IMR-90 (cell line): ENCODE measurements around the gene OTOG. TPM values are rescaled to one million over a fixed set of nuclear protein-coding genes. Genes with fewer than 3 reads are reported as not detected.

Experiments
- ATAC-seq: fragments of 200-7000 bp; cut with Tn5 transposase; 2 replicates; pipeline ENCODE4 v1.9.1; 2020; ENCODE audit warnings: low read depth, mild to moderate bottlenecking, moderate library complexity
- BruUV-seq: library from RNA; stranded (reverse); fragments of 400-500 nt; replicated peaks from 2 replicates; lab custom pipeline; 2021; lab: Mats Ljungman, UMichigan
- CTCF ChIA-PET: fragments of 300-600 bp; formaldehyde crosslinking; extraction: SDS; loops from one replicate; lab custom pipeline; 2021; ENCODE audit warnings: antibody characterized with exemption; lab: Yijun Ruan, JAX
- POLR2A ChIA-PET: fragments of 300-600 bp; sonication (Branson Sonifier 250); formaldehyde crosslinking; loops from one replicate; lab custom pipeline; 2022; ENCODE audit warnings: antibody characterized with exemption; ENCODE audit not compliant: unreplicated experiment; lab: Charles Lee
- DNase-seq: peaks from one replicate; pipeline ENCODE4 v3.0.0; 2013
- H2AFZ ChIP-seq: replicated peaks from 2 replicates; pipeline ENCODE3; 2013; ENCODE audit warnings: low read length, mild to moderate bottlenecking; ENCODE audit not compliant: poor library complexity
- H2AK5ac ChIP-seq: 2 replicates; pipeline ENCODE4 v1.6.1; 2013; ENCODE audit warnings: low read depth, low read length, inconsistent platforms
- H2AK9ac ChIP-seq: replicated peaks from 2 replicates; pipeline ENCODE3; 2013; ENCODE audit warnings: mild to moderate bottlenecking, low read depth, low read length, moderate library complexity; ENCODE audit not compliant: poor library complexity
- H2BK120ac ChIP-seq: 2 replicates; pipeline ENCODE4 v1.6.1; 2013; ENCODE audit warnings: low read depth, low read length, inconsistent platforms
- H2BK15ac ChIP-seq: 3 replicates; pipeline ENCODE4 v1.6.1; 2013; ENCODE audit warnings: low read depth, low read length, inconsistent platforms
- H2BK20ac ChIP-seq: 2 replicates; pipeline ENCODE4 v1.6.1; 2013; ENCODE audit warnings: low read depth, mild to moderate bottlenecking, inconsistent platforms, low read length, moderate library complexity
- H2BK5ac ChIP-seq: 2 replicates; pipeline ENCODE4 v1.6.1; 2013; ENCODE audit warnings: mild to moderate bottlenecking, low read depth, low read length, inconsistent platforms; ENCODE audit not compliant: poor library complexity, severe bottlenecking
- H3K14ac ChIP-seq: replicated peaks from 2 replicates; pipeline ENCODE4 v1.6.1; 2013; ENCODE audit warnings: low read depth, low read length, inconsistent platforms
- H3K18ac ChIP-seq: 2 replicates; pipeline ENCODE4 v1.6.1; 2013; ENCODE audit warnings: low read depth, low read length, control low read depth
- H3K23ac ChIP-seq: 2 replicates; pipeline ENCODE4 v1.6.1; 2013; ENCODE audit warnings: low read depth, low read length, inconsistent platforms
- H3K27ac ChIP-seq: 2 replicates; pipeline ENCODE4 v1.5.1; 2013; ENCODE audit warnings: mild to moderate bottlenecking, control low read depth, low read length; ENCODE audit not compliant: insufficient read depth
- H3K27me3 ChIP-seq: 2 replicates; pipeline ENCODE4 v1.6.1; 2013; ENCODE audit warnings: low read length; ENCODE audit not compliant: control insufficient read depth, insufficient read depth
- H3K36me3 ChIP-seq: 2 replicates; pipeline ENCODE4 v1.6.1; 2013; ENCODE audit warnings: low read length, mixed read lengths; ENCODE audit not compliant: control insufficient read depth, insufficient read depth
- H3K4ac ChIP-seq: 2 replicates; pipeline ENCODE4 v1.6.1; 2013; ENCODE audit warnings: low read depth, low read length, inconsistent platforms
- H3K4me1 ChIP-seq: 2 replicates; pipeline ENCODE4 v1.6.1; 2013; ENCODE audit warnings: low read length, mixed read lengths; ENCODE audit not compliant: control insufficient read depth, insufficient read depth
- H3K4me2 ChIP-seq: 2 replicates; pipeline ENCODE4 v1.6.1; 2013; ENCODE audit warnings: low read depth, mild to moderate bottlenecking, control low read depth, low read length, moderate library complexity
- H3K4me3 ChIP-seq: 2 replicates; pipeline ENCODE4 v1.5.1; 2013; ENCODE audit warnings: low read depth, mild to moderate bottlenecking, control low read depth, low read length, moderate library complexity; ENCODE audit not compliant: insufficient read depth
- H3K56ac ChIP-seq: 2 replicates; pipeline ENCODE4 v1.6.1; 2013; ENCODE audit warnings: low read length, inconsistent platforms; ENCODE audit not compliant: insufficient read depth; ENCODE audit errors: extremely low read depth
- H3K79me1 ChIP-seq, 2 experiments: 2 replicates each; pipeline ENCODE4 v1.6.1; 2013; ENCODE audit warnings: low read length in 2 of 2, inconsistent platforms in 1 of 2, low read depth in 1 of 2
- H3K9ac ChIP-seq: 2 replicates; pipeline ENCODE4 v1.6.1; 2013; ENCODE audit warnings: low read depth, low read length, control low read depth
- H3K9me1 ChIP-seq: 2 replicates; pipeline ENCODE4 v1.6.1; 2013; ENCODE audit warnings: low read length, inconsistent platforms; ENCODE audit not compliant: insufficient read depth
- H3K9me3 ChIP-seq: 2 replicates; pipeline ENCODE4 v1.6.1; 2013; ENCODE audit warnings: low read length; ENCODE audit not compliant: control insufficient read depth, insufficient read depth
- H4K20me1 ChIP-seq: 2 replicates; pipeline ENCODE4 v1.6.1; 2013; ENCODE audit warnings: low read length, inconsistent platforms; ENCODE audit not compliant: insufficient read depth
- H4K5ac ChIP-seq: 2 replicates; pipeline ENCODE4 v1.6.1; 2013; ENCODE audit warnings: mild to moderate bottlenecking, low read depth, low read length, control low read depth
- H4K8ac ChIP-seq, 2 experiments: 2 replicates each; pipeline ENCODE4 v1.6.1; 2013; ENCODE audit warnings: low read depth in 2 of 2, low read length in 2 of 2, control low read depth in 1 of 2, inconsistent platforms in 1 of 2
- H4K91ac ChIP-seq: 2 replicates; pipeline ENCODE4 v1.6.1; 2013; ENCODE audit warnings: low read depth, low read length, inconsistent platforms; ENCODE audit not compliant: insufficient read depth
- CEBPB ChIP-seq: IDR thresholded peaks from 2 replicates; pipeline ENCODE4 v1.6.1; 2012; ENCODE audit warnings: low read depth, low read length, improper control_type of control experiment
- CTCF ChIP-seq: conservative IDR thresholded peaks from 2 replicates; pipeline ENCODE4 v1.5.1; 2012; ENCODE audit warnings: mild to moderate bottlenecking, low read depth, low read length, improper control_type of control experiment
- MAFK ChIP-seq: IDR thresholded peaks from 2 replicates; pipeline ENCODE4 v1.6.1; 2012; ENCODE audit warnings: low read depth, low read length, improper control_type of control experiment
- WGBS, 2 experiments: methylation state at CpG; one replicate each; pipeline versions ENCODE4 v1.1.5 to v1.1.7; 2013; ENCODE audit warnings: missing lambda C conversion rate in 2 of 2; ENCODE audit not compliant: insufficient read length in 1 of 2; ENCODE audit errors: extremely low coverage in 2 of 2; 5-methylcytosine and 5-hydroxymethylcytosine counted together
- dilution Hi-C: fragments of 300-500 bp; cut with HindIII; formaldehyde crosslinking; loops from one replicate; pipeline ENCODE4 v1.14.3; 2018; ENCODE audit warnings: low sequenced_read_pairs; ENCODE audit not compliant: unreplicated experiment
- in situ Hi-C: fragments of 300-500 bp; cut with MboI; formaldehyde crosslinking; loops from 3 replicates; pipeline ENCODE4 v1.14.3; 2019; ENCODE audit warnings: low sequenced_read_pairs, inconsistent platforms, mixed read lengths
- intact Hi-C: fragments of 100-400 bp; cut with micrococcal nuclease; formaldehyde crosslinking; loops from 2 replicates; pipeline ENCODE4 v1.10.0; 2022
- polyA plus RNA-seq, 3 experiments: library from polyadenylated mRNA; depleted of rRNA; stranded (reverse); fragments of >200 nt; gene quantifications; 2 replicates each; pipeline ENCODE4 v1.2.3, GENCODE V29; 2012; ENCODE audit warnings: low replicate concordance in 1 of 3
- total RNA-seq: library from RNA; depleted of rRNA; stranded (reverse); fragments of >200 nt; gene quantifications from 2 replicates; pipeline ENCODE4 v1.2.3, GENCODE V29; 2012

The OTOG gene
- total and polyA plus RNA-seq, 2 of the 4 experiments (the other 2 are of a cell fraction): not detected

GRCh38 chr11:17591293-17591692 is 44.2 kb downstream of the OTOG start:
- H2AK5ac ChIP-seq: no peak overlapping the region
- H2BK5ac ChIP-seq: no peak overlapping the region
- H3K9me3 ChIP-seq: no peaks in the 10 kb centered on the region
- POLR2A ChIA-PET: no interaction called here
- no peak overlapping the region for H3K4me2 ChIP-seq
- intact Hi-C loops: no loop called here
- H3K4me3 ChIP-seq: no peak overlapping the region
- CTCF ChIA-PET: no interaction called here
- H3K4ac ChIP-seq: no peak overlapping the region
- dilution Hi-C loops: loop anchor here (10.0 kb wide), 1 partner anchor 394 kb away; no protein-coding TSS in a partner anchor
- H4K8ac ChIP-seq: no peak overlapping the region
- H3K9ac ChIP-seq: no peak overlapping the region
- peaks cover 3% of the 10 kb centered on the region; the same call in 1 of the 2 replicates for H3K27me3 ChIP-seq
- no peaks in the 10 kb centered on the region for H3K36me3 ChIP-seq
- no peaks in the 10 kb centered on the region for H4K20me1 ChIP-seq
- DNase-seq: no peak
- no peak overlapping the region for H3K18ac ChIP-seq
- no peak overlapping the region for H3K27ac ChIP-seq
- no peak overlapping the region for H4K5ac ChIP-seq
- no peak overlapping the region for H2BK20ac ChIP-seq
- no peak overlapping the region for H2BK120ac ChIP-seq
- no peaks in the 10 kb centered on the region for H3K4me1 ChIP-seq
- in situ Hi-C loops: no loop called here
- no peak overlapping the region for H4K91ac ChIP-seq
- no peaks in the 10 kb centered on the region for H3K9me1 ChIP-seq
- WGBS, 2 experiments: 80% methylated on average over 6 of the region's 11 CpGs; no CpG with 5 or more reads in 1 of the 2 experiments
- H2AFZ ChIP-seq: no peak overlapping the region
- H2BK15ac ChIP-seq: no peak overlapping the region
- ATAC-seq: no peak
- H3K14ac ChIP-seq: no peak overlapping the region
- TF ChIP-seq CEBPB: no peak
- no peak for TF ChIP-seq CTCF
- TF ChIP-seq MAFK: no peak
- no peaks in the 10 kb centered on the region for H3K79me1 ChIP-seq
- no peak overlapping the region for H3K56ac ChIP-seq
- BruUV-seq: no TSS peak
- no peak overlapping the region for H3K23ac ChIP-seq
- H2AK9ac ChIP-seq: peak overlapping the region; percentile 12
